Urinary bladder (tissue), 4 donors: ENCODE data around the gene LRRC8B. TPM values are rescaled to one million over a fixed set of nuclear protein-coding genes. Genes with fewer than 3 reads are reported as not detected.
"Not testable (repeated sequence)": the region's sequence is repeated elsewhere in the genome, so short reads cannot be mapped to it uniquely, and the experiment has no call there.

Experiments used
- DNase-seq: peaks from one replicate; pipeline ENCODE4 v3.0.0-alpha.2; 2015; ENCODE audit errors: extremely low spot score
- H3K27ac ChIP-seq: one replicate; pipeline ENCODE4 v1.5.1; 2013; ENCODE audit warnings: low read depth, mild to moderate bottlenecking, moderate library complexity
- H3K36me3 ChIP-seq: one replicate; pipeline ENCODE4 v1.6.1; 2013; ENCODE audit warnings: mild to moderate bottlenecking, moderate library complexity; ENCODE audit not compliant: insufficient read depth
- H3K4me1 ChIP-seq: one replicate; pipeline ENCODE4 v1.6.1; 2013; ENCODE audit warnings: mild to moderate bottlenecking, moderate library complexity; ENCODE audit not compliant: insufficient read depth
- H3K4me3 ChIP-seq: one replicate; pipeline ENCODE4 v1.5.1; 2013; ENCODE audit warnings: low read depth, low read length
- WGBS: extraction: QIAGEN DNeasy Blood & Tissue Kit; methylation state at CpG from one replicate; pipeline ENCODE4 v1.1.7; 2013; 5-methylcytosine and 5-hydroxymethylcytosine counted together
- polyA plus RNA-seq: library from polyadenylated mRNA; stranded (reverse); fragments of 200-250 nt; gene quantifications from one replicate; pipeline ENCODE4 v1.2.3, GENCODE V29; 2013
- total RNA-seq: library from RNA; depleted of rRNA; stranded (reverse); fragments of >200 nt; gene quantifications from one replicate; pipeline ENCODE4 v1.2.3, GENCODE V29; 2014
- donor health status: healthy with polysubstance abuse.
- donor health status: healthy.

LRRC8B gene
- total and polyA plus RNA-seq, 2 donors: 1.8 to 7.0 TPM

- no peak for DNase-seq
- Histone ChIP-seq H3K27ac (no peak overlapping the region), H3K4me3 (no peak overlapping the region), H3K4me1 (no peaks in the 10 kb centered on the region), H3K36me3 (no peaks in the 10 kb centered on the region)
- WGBS: 77% methylated on average over 1 of the region's 1 CpG
Measured at GRCh38 chr1:89624314-89624713, 99.7 kb downstream of the LRRC8B start.

GRCh38 chr1:89624715-89625323, 100.2 kb downstream of the LRRC8B start:
- Histone ChIP-seq H3K4me1 (no peaks in the 10 kb centered on the region), H3K36me3 (no peaks in the 10 kb centered on the region), H3K27ac (no peak overlapping the region), H3K4me3 (no peak overlapping the region)
- no peak for DNase-seq
- 80% methylated on average over 4 of the region's 4 CpGs for WGBS

- Histone ChIP-seq H3K4me1 (no peaks in the 10 kb centered on the region), H3K27ac (no peak overlapping the region), H3K4me3 (no peak overlapping the region), H3K36me3 (no peaks in the 10 kb centered on the region)
- no peak for DNase-seq
Measured at GRCh38 chr1:89627596-89627962, 103.0 kb downstream of the LRRC8B start.

- no peak for DNase-seq
- 76% methylated on average over 2 of the region's 2 CpGs for WGBS
Measured at GRCh38 chr1:89629146-89629545, 104.5 kb downstream of the LRRC8B start.

GRCh38 chr1:89629600-89629999, 105.0 kb downstream of the LRRC8B start:
- 94% methylated on average over 2 of the region's 2 CpGs for WGBS
- not testable (repeated sequence) for H3K27ac ChIP-seq, H3K36me3 ChIP-seq, H3K4me3 ChIP-seq, DNase-seq, H3K4me1 ChIP-seq

More at GRCh38 chr1:89629146-89629545, 104.5 kb downstream of the LRRC8B start:
- H3K4me3 ChIP-seq: no peak overlapping the region
- no peaks in the 10 kb centered on the region for H3K4me1 ChIP-seq
- no peaks in the 10 kb centered on the region for H3K36me3 ChIP-seq
- H3K27ac ChIP-seq: no peak overlapping the region

GRCh38 chr1:89630048-89630447, 105.4 kb downstream of the LRRC8B start:
- Histone ChIP-seq H3K36me3 (no peaks in the 10 kb centered on the region), H3K4me3 (no peak overlapping the region), H3K27ac (no peak overlapping the region), H3K4me1 (no peaks in the 10 kb centered on the region)
- no peak for DNase-seq
- WGBS: 97% methylated on average over 3 of the region's 3 CpGs

GRCh38 chr1:89631816-89632656, 107.4 kb downstream of the LRRC8B start:
- 37% methylated on average over 19 of the region's 19 CpGs for WGBS
- Histone ChIP-seq H3K4me1 (no peaks in the 10 kb centered on the region), H3K4me3 (peak overlapping the region; percentile 75), H3K27ac (peak overlapping the region; percentile 48), H3K36me3 (no peaks in the 10 kb centered on the region)
- no peak for DNase-seq

GRCh38 chr1:89632657-89633247, 108.1 kb downstream of the LRRC8B start, which contains the start of gene LRRC8C:
TSS of gene LRRC8C (plus strand) at chr1:89633120. CDS start at chr1:89686474, 53,354 bp downstream.
- no peaks in the 10 kb centered on the region for H3K36me3 ChIP-seq
- H3K4me3 ChIP-seq: peak within 1 kb of the TSS; percentile 75
- under 1% methylated on average over 76 of the region's 76 CpGs for WGBS
- DNase-seq: no peak
- peak within 1 kb of the TSS; percentile 53 for H3K27ac ChIP-seq
- no peaks in the 10 kb centered on the region for H3K4me1 ChIP-seq

- no peak for DNase-seq
- WGBS: under 1% methylated on average over 57 of the region's 57 CpGs
- H3K36me3 ChIP-seq: no peaks in the 10 kb centered on the region
- H3K27ac ChIP-seq: peak overlapping the region; percentile 53
- H3K4me3 ChIP-seq: peak overlapping the region; percentile 75
- no peaks in the 10 kb centered on the region for H3K4me1 ChIP-seq
Measured at GRCh38 chr1:89633248-89633799, 108.7 kb downstream of the LRRC8B start.

- Histone ChIP-seq H3K4me3 (peak overlapping the region; percentile 75), H3K36me3 (no peaks in the 10 kb centered on the region), H3K4me1 (no peaks in the 10 kb centered on the region), H3K27ac (no peak overlapping the region)
- DNase-seq: no peak
- 20% methylated on average over 32 of the region's 32 CpGs for WGBS
Measured at GRCh38 chr1:89633800-89634625, 109.4 kb downstream of the LRRC8B start.

- H3K27ac ChIP-seq: no peak overlapping the region
- H3K36me3 ChIP-seq: no peaks in the 10 kb centered on the region
- DNase-seq: no peak
- no peaks in the 10 kb centered on the region for H3K4me1 ChIP-seq
- 77% methylated on average over 6 of the region's 6 CpGs for WGBS
- no peak overlapping the region for H3K4me3 ChIP-seq
Measured at GRCh38 chr1:89635825-89636815, 111.5 kb downstream of the LRRC8B start.

- Histone ChIP-seq H3K27ac (no peak overlapping the region), H3K4me1 (no peaks in the 10 kb centered on the region)
- no peak for DNase-seq
Measured at GRCh38 chr1:89637496-89637895, 112.9 kb downstream of the LRRC8B start.

More at GRCh38 chr1:89637496-89637895, 112.9 kb downstream of the LRRC8B start:
- no peaks in the 10 kb centered on the region for H3K36me3 ChIP-seq
- H3K4me3 ChIP-seq: no peak overlapping the region
